Endothelial cell of umbilical vein (primary cell): Measurements from ENCODE around the gene EIF2AK3. TPM values are rescaled to one million over a fixed set of nuclear protein-coding genes. Genes with fewer than 3 reads are reported as not detected.

Experiments used
- BruUV-seq: library from RNA; stranded (reverse); fragments of 400-500 nt; replicated peaks from 2 replicates; lab custom pipeline; 2021; lab: Mats Ljungman, UMichigan
- CTCF ChIA-PET: fragments of 300-600, 350-600 bp; sonication (Branson Sonifier 250); formaldehyde crosslinking; loops from one replicate; lab custom pipeline; 2021; ENCODE audit warnings: antibody characterized with exemption, inconsistent platforms; lab: Charles Lee
- POLR2A ChIA-PET: fragments of 300-600, 350-600 bp; sonication (Branson Sonifier 250); formaldehyde crosslinking; loops from one replicate; lab custom pipeline; 2021; ENCODE audit warnings: antibody characterized with exemption, inconsistent platforms; lab: Charles Lee
- DNase-seq: peaks from one replicate; pipeline ENCODE4 v3.0.0-alpha.2; 2011; ENCODE audit warnings: low read depth, low spot score
- FAIRE-seq: peaks from 2 replicates; lab custom pipeline; 2011; peaks lifted over from hg19 to GRCh38; lab: Jason Lieb, UNC
- H2AFZ ChIP-seq: 2 replicates; pipeline ENCODE4 v1.6.0; 2012; ENCODE audit warnings: low read depth, low read length, control low read depth, inconsistent platforms
- H3K27ac ChIP-seq: 2 replicates; pipeline ENCODE4 v1.5.1; 2011; ENCODE audit warnings: low read depth, mild to moderate bottlenecking, control low read depth, low read length, moderate library complexity; ENCODE audit not compliant: insufficient read depth
- H3K27me3 ChIP-seq, 2 experiments: 2 replicates each; pipeline versions ENCODE4 v1.6.0 to v1.6.1; 2011; ENCODE audit warnings: low read length in 2 of 2, mixed read lengths in 1 of 2; ENCODE audit not compliant: control insufficient read depth in 2 of 2, insufficient read depth in 2 of 2
- H3K36me3 ChIP-seq, 2 experiments: 2 replicates in 1 of 2; 3 replicates in 1 of 2; pipeline ENCODE4 v1.5.1; 2011; ENCODE audit warnings: low read length in 2 of 2, mild to moderate bottlenecking in 1 of 2, moderate library complexity in 1 of 2; ENCODE audit not compliant: control insufficient read depth in 2 of 2, insufficient read depth in 2 of 2; ENCODE audit errors: extremely low read depth in 1 of 2
- H3K4me1 ChIP-seq: 3 replicates; pipeline ENCODE4 v1.5.1; 2011; ENCODE audit warnings: mild to moderate bottlenecking, low read length; ENCODE audit not compliant: control insufficient read depth, insufficient read depth; ENCODE audit errors: extremely low read depth
- H3K4me2 ChIP-seq: 2 replicates; pipeline ENCODE4 v1.6.1; 2011; ENCODE audit warnings: low read length, control low read depth, mixed read lengths; ENCODE audit not compliant: insufficient read depth
- H3K4me3 ChIP-seq, 3 experiments: fragments of 200-600 bp in 1 of 3; sonication (generic), shearing (Covaris generic) in 1 of 3; replicated peaks in 1 of 3; 2 replicates each; pipeline ENCODE4 v1.5.1; 2011 to 2016; ENCODE audit warnings: control low read depth in 3 of 3, low read length in 3 of 3, mild to moderate bottlenecking in 2 of 3, inconsistent platforms in 1 of 3, low read depth in 1 of 3, moderate library complexity in 1 of 3; ENCODE audit not compliant: insufficient read depth in 1 of 3
- H3K79me2 ChIP-seq: 2 replicates; pipeline ENCODE4 v1.6.0; 2012; ENCODE audit warnings: low read length, inconsistent platforms; ENCODE audit not compliant: control insufficient read depth, insufficient read depth
- H3K9ac ChIP-seq: replicated peaks from 2 replicates; pipeline ENCODE3; 2011; ENCODE audit warnings: low read length, control low read depth; ENCODE audit not compliant: insufficient read depth; ENCODE audit errors: extremely low read depth
- H3K9me1 ChIP-seq: replicated peaks from 3 replicates; pipeline ENCODE4 v1.6.0; 2011; ENCODE audit warnings: mild to moderate bottlenecking, low read length; ENCODE audit not compliant: control insufficient read depth, insufficient read depth; ENCODE audit errors: extremely low read depth
- H3K9me3 ChIP-seq: replicated peaks from 2 replicates; pipeline ENCODE4 v1.5.1; 2012; ENCODE audit warnings: low read length, inconsistent platforms; ENCODE audit not compliant: control insufficient read depth, insufficient read depth
- H4K20me1 ChIP-seq: replicated peaks from 2 replicates; pipeline ENCODE3; 2011; ENCODE audit warnings: mild to moderate bottlenecking, low read length; ENCODE audit not compliant: control insufficient read depth, insufficient read depth; ENCODE audit errors: extremely low read depth
- CTCF ChIP-seq, 2 donors: IDR thresholded peaks; 1 replicate in 1 of 2; 2 replicates in 1 of 2; pipeline ENCODE4 v1.5.1; 2011; ENCODE audit warnings: low read length in 2 of 2, mild to moderate bottlenecking in 2 of 2, moderate library complexity in 2 of 2, control low read depth in 1 of 2, inconsistent platforms in 1 of 2, low read depth in 1 of 2; ENCODE audit not compliant: insufficient read depth in 1 of 2; ENCODE audit errors: extremely low read depth in 1 of 2
- EZH2 ChIP-seq: IDR thresholded peaks from 2 replicates; pipeline ENCODE4 v1.6.1; 2012; ENCODE audit warnings: borderline replicate concordance, low read depth, mild to moderate bottlenecking, moderate library complexity, low read length, inconsistent platforms; ENCODE audit not compliant: severe bottlenecking
- FOS ChIP-seq: IDR thresholded peaks from 2 replicates; pipeline ENCODE4 v1.6.1; 2011; ENCODE audit warnings: mild to moderate bottlenecking, low read length, moderate library complexity, borderline replicate concordance; ENCODE audit not compliant: insufficient read depth
- GATA2 ChIP-seq: IDR thresholded peaks from 2 replicates; pipeline ENCODE4 v1.7.0; 2011; ENCODE audit warnings: low read depth, mild to moderate bottlenecking, moderate library complexity, mixed read lengths, low read length; ENCODE audit not compliant: insufficient read length, insufficient read depth
- JUN ChIP-seq: IDR thresholded peaks from 2 replicates; pipeline ENCODE4 v1.6.1; 2011; ENCODE audit warnings: borderline replicate concordance, low read depth; ENCODE audit not compliant: insufficient read length, insufficient read depth
- MAX ChIP-seq: IDR thresholded peaks from 2 replicates; pipeline ENCODE4 v1.6.1; 2011; ENCODE audit not compliant: insufficient read depth, insufficient read length
- MYC ChIP-seq: IDR thresholded peaks from one replicate; pipeline ENCODE4 v1.6.1; 2011; ENCODE audit warnings: mild to moderate bottlenecking, low read depth, low read length
- POLR2A ChIP-seq: IDR thresholded peaks from 2 replicates; pipeline ENCODE4 v1.6.1; 2012; ENCODE audit warnings: low read depth, mild to moderate bottlenecking, control low read depth, low read length
- POLR2AphosphoS5 ChIP-seq: IDR thresholded peaks from 2 replicates; pipeline ENCODE4 v1.6.1; 2012; ENCODE audit warnings: low read depth, mild to moderate bottlenecking, control low read depth, low read length, moderate library complexity; ENCODE audit not compliant: insufficient read depth
- dilution Hi-C: fragments of 300-500 bp; cut with MboI; formaldehyde crosslinking; loops from one replicate; pipeline ENCODE4 v1.15.0; 2019; ENCODE audit warnings: low sequenced_read_pairs; ENCODE audit not compliant: extremely low pct_ligation_motif_present
- intact Hi-C: fragments of 100-400 bp; cut with micrococcal nuclease; formaldehyde crosslinking; loops from one replicate; pipeline ENCODE4 v1.10.0; 2022
- polyA plus RNA-seq, 4 experiments: library from polyadenylated mRNA; depleted of rRNA in 3 of 4; stranded (reverse) in 3 of 4; unstranded in 1 of 4; fragments of >200 nt; gene quantifications; 2 replicates each; pipeline versions ENCODE4 v1.2.1 to v1.2.3, GENCODE V29; 2011 to 2012; ENCODE audit warnings: missing spikeins in 1 of 4
- total RNA-seq: library from RNA; stranded (reverse); gene quantifications from 2 replicates; pipeline ENCODE4 v1.2.3, GENCODE V29; 2021

Gene EIF2AK3
- total and polyA plus RNA-seq, 2 donors (not counting 3 experiments of a cell fraction or from before 2014, with no cell fraction given) = 5.3 to 17.3 TPM

- Histone ChIP-seq H3K4me1 (peaks cover 11% of the 10 kb centered on the region), H3K9ac (no peak overlapping the region), H4K20me1 (no peaks in the 10 kb centered on the region), H3K9me3 (no peaks in the 10 kb centered on the region), H3K27me3 (no peaks in the 10 kb centered on the region), H3K9me1 (no peaks in the 10 kb centered on the region), H3K4me3 (no peak overlapping the region), H3K36me3 (no peaks in the 10 kb centered on the region), H3K27ac (no peak overlapping the region), H2AFZ (no peak overlapping the region), H3K4me2 (no peak overlapping the region), H3K79me2 (no peaks in the 10 kb centered on the region)
- CTCF ChIA-PET = interaction anchor here (1.8 to 2.3 kb wide), 3 partner anchors 10 to 17 kb away, joined by 6 to 9 read pairs (median 7); no protein-coding TSS in a partner anchor
- POLR2A ChIA-PET = no interaction called here
- no peak for FAIRE-seq
- no TSS peak for BruUV-seq
- no peak for DNase-seq
- dilution Hi-C loops = loop anchor here (25.0 kb wide), 1 partner anchor 92 kb away; no protein-coding TSS in a partner anchor
- intact Hi-C loops = no loop called here
- TF ChIP-seq POLR2AphosphoS5 = no peak
Observed at GRCh38 chr2:88654714-88655113, 27.4 kb upstream of the EIF2AK3 start.

GRCh38 chr2:88651646-88652045 lies 24.4 kb upstream of the EIF2AK3 start:
- FAIRE-seq = no peak

More at GRCh38 chr2:88651646-88652045, 24.4 kb upstream of the EIF2AK3 start:
- Histone ChIP-seq H3K27me3 (no peaks in the 10 kb centered on the region), H3K9me3 (no peaks in the 10 kb centered on the region), H3K9me1 (no peaks in the 10 kb centered on the region), H3K79me2 (no peaks in the 10 kb centered on the region), H3K36me3 (no peaks in the 10 kb centered on the region), H3K27ac (no peak overlapping the region), H3K4me3 (no peak overlapping the region), H3K4me2 (no peak overlapping the region), H4K20me1 (no peaks in the 10 kb centered on the region), H3K4me1 (no peaks in the 10 kb centered on the region), H3K9ac (no peak overlapping the region), H2AFZ (no peak overlapping the region)
- intact Hi-C loops (no loop called here), dilution Hi-C loops (loop anchor here (25.0 kb wide), 1 partner anchor 89 kb away; no protein-coding TSS in a partner anchor)
- ChIA-PET POLR2A (no interaction called here), CTCF (interaction anchor here (1.0 kb wide), 1 partner anchor 20 kb away, joined by 3 read pairs; no protein-coding TSS in a partner anchor)
- no peak for TF ChIP-seq FOS
- TF ChIP-seq CTCF (IDR thresholded peaks at IDR 0.05; ENCODE audit: extremely low read depth in 1 of 2, insufficient read depth in 1 of 2, low read depth in 1 of 2, low read length in 2 of 2) = no peak
- TF ChIP-seq GATA2 = no peak
- TF ChIP-seq MYC = no peak
- no peak for TF ChIP-seq POLR2A
- no peak for TF ChIP-seq POLR2AphosphoS5
- TF ChIP-seq JUN = no peak
- no peak for TF ChIP-seq MAX
- TF ChIP-seq EZH2 = no peak
- DNase-seq = no peak
- BruUV-seq = no TSS peak
